HG02884 (cell line): ENCODE measurements around the gene PCSK9.

Experiments used
- ATAC-seq: cut with Tn5 transposase; IDR thresholded peaks from one replicate; pipeline ENCODE4 v1.9.1; 2021; ENCODE audit warnings: mild to moderate bottlenecking, moderate library complexity; ENCODE audit not compliant: unreplicated experiment

Gene PCSK9

GRCh38 chr1:55043011-55043410 lies 3.7 kb downstream of the PCSK9 start:
- ATAC-seq: no peak

DNA sequence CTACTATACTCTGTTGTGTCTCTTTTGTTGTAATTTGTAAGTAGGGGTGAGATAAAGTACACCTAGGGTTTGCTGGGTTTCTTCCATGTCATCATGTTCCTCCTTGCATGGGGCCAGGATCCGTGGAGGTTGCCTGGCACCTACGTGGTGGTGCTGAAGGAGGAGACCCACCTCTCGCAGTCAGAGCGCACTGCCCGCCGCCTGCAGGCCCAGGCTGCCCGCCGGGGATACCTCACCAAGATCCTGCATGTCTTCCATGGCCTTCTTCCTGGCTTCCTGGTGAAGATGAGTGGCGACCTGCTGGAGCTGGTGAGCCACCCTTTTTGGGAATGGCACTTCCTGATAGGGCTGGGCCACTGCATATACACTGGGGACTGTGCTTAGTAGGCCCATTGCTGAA lies 4.4 kb downstream of the PCSK9 start:
- no peak for ATAC-seq

DNA sequence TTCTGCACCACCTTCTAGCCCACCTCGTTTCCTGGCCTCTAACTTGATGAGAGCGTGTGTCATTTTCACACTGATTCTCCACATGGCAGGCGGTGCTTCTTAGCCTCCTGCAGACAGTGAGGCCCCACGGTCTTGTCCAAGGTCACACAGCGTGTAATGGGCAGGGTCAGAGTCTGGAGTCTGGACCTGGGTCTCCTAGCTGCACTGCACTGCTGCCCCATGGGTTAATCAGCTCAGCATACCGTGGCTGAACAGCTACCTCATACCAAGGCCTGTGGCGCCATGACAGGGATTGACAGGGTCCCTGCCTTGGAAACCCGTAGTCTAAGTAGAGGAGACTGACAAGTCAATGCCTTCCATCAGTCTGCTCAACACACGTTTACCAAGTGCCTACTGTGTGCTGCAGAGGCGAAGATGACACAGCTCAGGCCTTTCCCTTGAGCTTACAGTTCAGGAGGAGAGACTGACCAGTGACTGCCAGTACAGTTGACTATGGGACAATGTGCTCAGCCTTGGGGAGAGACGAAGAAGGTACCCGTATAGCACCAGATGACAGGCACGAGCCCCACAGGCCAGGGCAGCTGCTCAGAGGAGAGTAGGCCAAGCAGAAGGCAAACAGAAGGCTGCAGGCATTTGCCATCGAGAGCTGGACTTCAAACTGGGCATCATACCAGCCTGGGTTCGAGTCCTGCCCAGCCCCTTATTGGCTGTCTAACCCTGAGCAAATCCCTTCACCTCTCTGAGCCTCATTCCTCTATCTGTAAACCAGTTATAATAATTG lies 5.5 kb downstream of the PCSK9 start:
- ATAC-seq: no peak

- no peak for ATAC-seq
These were observed 6.1 kb downstream of the PCSK9 start for GRCh38 chr1:55045430-55045829.

DNA sequence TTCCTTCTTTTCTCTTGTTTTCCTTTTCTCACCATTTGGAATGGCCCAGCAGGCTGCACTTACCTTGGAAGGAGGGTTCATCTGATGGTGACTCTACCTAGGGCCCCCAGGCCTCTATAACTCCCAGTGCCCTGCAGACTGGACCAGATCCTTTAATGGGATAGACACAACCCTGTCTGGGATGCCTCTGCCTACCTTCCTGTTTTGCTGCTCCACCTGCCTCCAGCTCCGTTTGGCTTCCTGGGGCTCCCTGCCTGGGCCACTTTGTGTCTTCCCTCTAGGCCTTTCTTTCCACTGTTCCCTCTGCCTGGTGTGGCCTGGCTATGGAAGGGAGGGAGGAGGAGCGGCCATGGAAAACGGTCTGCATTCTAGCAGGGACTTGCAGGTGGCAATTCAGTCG lies 7.5 kb downstream of the PCSK9 start:
- no peak for ATAC-seq

GRCh38 chr1:55047611-55048010 lies 8.3 kb downstream of the PCSK9 start:
- ATAC-seq: no peak

GRCh38 chr1:55048453-55049270 lies 9.3 kb downstream of the PCSK9 start:
- no peak for ATAC-seq

- no peak for ATAC-seq
These were observed 10.0 kb downstream of the PCSK9 start for GRCh38 chr1:55049271-55049913.

GRCh38 chr1:55049914-55050278 lies 10.5 kb downstream of the PCSK9 start:
- ATAC-seq: no peak

DNA sequence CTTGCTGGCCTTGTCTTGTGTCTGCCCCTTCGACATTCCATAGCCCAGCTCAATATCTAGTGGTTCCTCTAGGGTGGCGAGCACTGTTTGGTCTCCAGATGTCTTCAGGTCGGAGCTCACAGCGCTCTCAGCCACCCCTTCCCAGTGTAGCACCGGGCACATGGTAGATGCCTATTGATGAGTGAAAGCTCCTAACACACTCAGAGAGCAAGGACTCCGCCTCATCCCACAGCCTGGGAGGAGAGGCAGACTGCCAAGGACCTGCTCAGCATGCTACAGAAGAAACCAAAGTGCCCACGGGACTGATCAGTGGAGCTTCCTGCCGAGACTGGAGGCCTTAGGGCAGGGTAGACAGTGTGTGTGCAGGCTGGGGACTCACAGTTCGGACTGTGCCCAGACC lies 10.9 kb downstream of the PCSK9 start:
- ATAC-seq: no peak

GRCh38 chr1:55051169-55051568 lies 11.8 kb downstream of the PCSK9 start:
- no peak for ATAC-seq

DNA sequence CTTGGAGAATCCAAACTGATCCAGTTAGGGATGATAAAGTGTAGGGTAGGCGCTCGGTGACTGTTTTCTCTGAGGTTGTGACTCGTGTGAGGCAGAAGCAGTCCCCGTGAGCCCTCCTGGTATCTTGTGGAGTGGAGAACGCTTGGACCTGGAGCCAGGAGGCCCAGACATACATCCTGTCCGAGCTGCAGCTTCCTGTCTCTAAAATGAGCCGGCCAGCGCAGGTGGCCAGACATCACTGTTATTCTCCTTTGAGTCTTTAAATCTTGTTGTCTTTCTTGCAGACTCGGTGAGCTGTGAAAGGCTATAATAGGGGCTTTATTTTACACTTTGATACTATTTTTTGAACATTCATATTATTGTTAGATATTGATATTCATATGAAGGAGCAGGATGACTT lies 12.3 kb downstream of the PCSK9 start:
- no peak for ATAC-seq

- ATAC-seq: no peak
These were observed 13.1 kb downstream of the PCSK9 start for GRCh38 chr1:55052221-55053142.

- ATAC-seq: no peak
These were observed 14.1 kb downstream of the PCSK9 start for GRCh38 chr1:55053265-55053954.

- no peak for ATAC-seq
These were observed 15.0 kb downstream of the PCSK9 start for GRCh38 chr1:55054396-55054795.

DNA sequence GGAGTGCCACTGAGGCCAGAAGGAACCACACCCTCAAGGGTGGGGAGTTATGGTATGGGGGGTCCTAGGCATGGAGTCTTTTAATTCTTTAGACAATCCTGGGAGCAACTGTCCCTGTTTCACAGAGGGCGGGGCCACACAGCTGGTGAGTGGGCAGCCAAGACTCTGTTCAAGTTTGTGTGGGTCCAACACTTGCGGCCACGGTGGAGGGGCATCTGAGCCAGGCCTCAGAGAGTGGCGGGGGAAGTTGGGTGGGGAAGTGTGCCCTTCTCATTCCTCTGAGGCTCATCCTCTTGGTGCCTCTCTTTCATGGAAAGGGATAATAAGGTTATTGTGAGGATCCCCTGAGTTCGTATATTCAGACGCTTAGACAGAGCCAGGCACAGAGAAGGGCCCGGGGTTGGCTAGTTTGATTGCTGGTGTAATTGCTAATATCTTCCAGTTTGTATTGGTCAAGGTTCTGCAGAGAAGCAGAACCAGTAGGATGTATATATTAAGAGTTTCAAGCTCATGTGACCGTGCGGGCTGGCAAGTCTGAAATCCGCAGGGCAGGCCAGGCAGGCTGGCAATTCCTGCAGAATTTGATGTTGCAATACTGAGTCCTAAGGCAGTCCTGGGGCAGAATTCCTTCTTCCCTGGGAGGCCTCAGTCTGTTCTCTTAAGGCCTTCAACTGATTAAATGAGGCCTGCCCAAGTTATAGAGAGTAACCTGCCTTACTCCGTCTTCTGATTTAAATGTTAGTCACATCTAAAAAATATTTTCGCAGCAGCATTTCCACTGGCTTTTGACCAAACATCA lies 15.9 kb downstream of the PCSK9 start:
- ATAC-seq: no peak

- ATAC-seq: no peak
These were observed 16.7 kb downstream of the PCSK9 start for GRCh38 chr1:55055951-55056631.

GRCh38 chr1:55056632-55056992 lies 17.3 kb downstream of the PCSK9 start:
- ATAC-seq: no peak
